PC-3 (cell line): ENCODE results near the gene NDUFAF3. TPM values are rescaled to one million over a fixed set of nuclear protein-coding genes. Genes with fewer than 3 reads are reported as not detected.

Source experiments
- ATAC-seq: fragments of 200-7000 bp; cut with Tn5 transposase; 2 replicates; pipeline ENCODE4 v1.9.1; 2020; ENCODE audit warnings: mild to moderate bottlenecking, moderate library complexity
- BruUV-seq: library from RNA; stranded (reverse); fragments of 400-500 nt; replicated peaks from 2 replicates; lab custom pipeline; 2021; lab: Mats Ljungman, UMichigan
- CTCF ChIA-PET: fragments of 300-600 bp; sonication (Branson Sonifier 250); formaldehyde crosslinking; loops from one replicate; lab custom pipeline; 2022; ENCODE audit warnings: antibody characterized with exemption; lab: Charles Lee
- POLR2A ChIA-PET: fragments of 300-600 bp; sonication (Branson Sonifier 250); formaldehyde crosslinking; loops from one replicate; lab custom pipeline; 2022; ENCODE audit warnings: antibody characterized with exemption; ENCODE audit not compliant: unreplicated experiment; lab: Charles Lee
- DNase-seq: peaks from one replicate; pipeline ENCODE4 v3.0.0-alpha.2; 2015
- H2AFZ ChIP-seq: fragments of 300-600 bp; sonication (generic); 2 replicates; pipeline ENCODE4 v1.6.0; 2016; ENCODE audit warnings: antibody characterized with exemption, low read length
- H3F3A ChIP-seq: fragments of 300-600 bp; sonication (generic); one replicate; pipeline ENCODE4 v1.6.0; 2017; ENCODE audit warnings: antibody characterized with exemption, low read length, control low read depth, mild to moderate bottlenecking; ENCODE audit not compliant: unreplicated experiment
- H3K27ac ChIP-seq: fragments of 300-600 bp; sonication (generic); 2 replicates; pipeline ENCODE4 v1.5.1; 2016; ENCODE audit warnings: mild to moderate bottlenecking, low read length
- H3K27me3 ChIP-seq: fragments of 300-600 bp; sonication (generic); 2 replicates; pipeline ENCODE4 v1.6.1; 2016; ENCODE audit warnings: low read length, mixed read lengths
- H3K36me3 ChIP-seq: fragments of 300-600 bp; sonication (generic); 2 replicates; pipeline ENCODE4 v1.6.1; 2016; ENCODE audit warnings: low read depth, mixed run types, low read length, mixed read lengths
- H3K4me1 ChIP-seq: fragments of 300-600 bp; sonication (generic); 2 replicates; pipeline ENCODE4 v1.5.1; 2016; ENCODE audit warnings: low read length; ENCODE audit not compliant: insufficient read depth
- H3K4me2 ChIP-seq: fragments of 300-600 bp; sonication (generic); 2 replicates; pipeline ENCODE4 v1.6.0; 2016; ENCODE audit warnings: low read length
- H3K4me3 ChIP-seq: fragments of 300-600 bp; sonication (generic); 2 replicates; pipeline ENCODE4 v1.5.1; 2016; ENCODE audit warnings: mild to moderate bottlenecking, low read length, mixed read lengths
- H3K79me2 ChIP-seq: fragments of 300-600 bp; sonication (generic); 2 replicates; pipeline ENCODE4 v1.6.1; 2017; ENCODE audit warnings: low read length, mixed read lengths
- H3K9ac ChIP-seq: fragments of 300-600 bp; sonication (generic); 2 replicates; pipeline ENCODE4 v1.6.0; 2016; ENCODE audit warnings: mild to moderate bottlenecking, low read length
- H3K9me2 ChIP-seq: fragments of 300-600 bp; sonication (generic); replicated peaks from 2 replicates; pipeline ENCODE4 v1.6.1; 2016; ENCODE audit warnings: mixed run types, low read length, mixed read lengths
- H3K9me3 ChIP-seq: fragments of 300-600 bp; sonication (generic); 2 replicates; pipeline ENCODE4 v1.6.1; 2016; ENCODE audit warnings: low read length, mixed read lengths
- H4K20me1 ChIP-seq: fragments of 300-600 bp; sonication (generic); 2 replicates; pipeline ENCODE4 v1.6.1; 2016; ENCODE audit warnings: low read length, mixed read lengths
- CTCF ChIP-seq: fragments of 300-600 bp; sonication (generic); conservative IDR thresholded peaks from 2 replicates; pipeline ENCODE4 v1.5.1; 2017; ENCODE audit warnings: antibody characterized with exemption, low read depth, mild to moderate bottlenecking, low read length
- EZH2 ChIP-seq: fragments of 300-600 bp; sonication (generic); IDR thresholded peaks from one replicate; pipeline ENCODE4 v1.6.1; 2017; ENCODE audit warnings: antibody characterized with exemption, mild to moderate bottlenecking, low read length; ENCODE audit not compliant: unreplicated experiment
- EZH2phosphoT487 ChIP-seq: fragments of 300-600 bp; sonication (generic); IDR thresholded peaks from 2 replicates; pipeline ENCODE4 v1.6.1; 2018; ENCODE audit warnings: mild to moderate bottlenecking, antibody characterized with exemption, low read length, borderline replicate concordance
- intact Hi-C: fragments of 100-400 bp; cut with micrococcal nuclease; formaldehyde crosslinking; loops from 2 replicates; pipeline ENCODE4 v1.9.0; 2023
- total RNA-seq: library from RNA; depleted of rRNA; stranded (reverse); fragments of >200 nt; gene quantifications from 2 replicates; pipeline ENCODE4 v1.2.3, GENCODE V29; 2014

Gene NDUFAF3
- total RNA-seq, 1 experiment from 2014 or later = 211 TPM

DNA sequence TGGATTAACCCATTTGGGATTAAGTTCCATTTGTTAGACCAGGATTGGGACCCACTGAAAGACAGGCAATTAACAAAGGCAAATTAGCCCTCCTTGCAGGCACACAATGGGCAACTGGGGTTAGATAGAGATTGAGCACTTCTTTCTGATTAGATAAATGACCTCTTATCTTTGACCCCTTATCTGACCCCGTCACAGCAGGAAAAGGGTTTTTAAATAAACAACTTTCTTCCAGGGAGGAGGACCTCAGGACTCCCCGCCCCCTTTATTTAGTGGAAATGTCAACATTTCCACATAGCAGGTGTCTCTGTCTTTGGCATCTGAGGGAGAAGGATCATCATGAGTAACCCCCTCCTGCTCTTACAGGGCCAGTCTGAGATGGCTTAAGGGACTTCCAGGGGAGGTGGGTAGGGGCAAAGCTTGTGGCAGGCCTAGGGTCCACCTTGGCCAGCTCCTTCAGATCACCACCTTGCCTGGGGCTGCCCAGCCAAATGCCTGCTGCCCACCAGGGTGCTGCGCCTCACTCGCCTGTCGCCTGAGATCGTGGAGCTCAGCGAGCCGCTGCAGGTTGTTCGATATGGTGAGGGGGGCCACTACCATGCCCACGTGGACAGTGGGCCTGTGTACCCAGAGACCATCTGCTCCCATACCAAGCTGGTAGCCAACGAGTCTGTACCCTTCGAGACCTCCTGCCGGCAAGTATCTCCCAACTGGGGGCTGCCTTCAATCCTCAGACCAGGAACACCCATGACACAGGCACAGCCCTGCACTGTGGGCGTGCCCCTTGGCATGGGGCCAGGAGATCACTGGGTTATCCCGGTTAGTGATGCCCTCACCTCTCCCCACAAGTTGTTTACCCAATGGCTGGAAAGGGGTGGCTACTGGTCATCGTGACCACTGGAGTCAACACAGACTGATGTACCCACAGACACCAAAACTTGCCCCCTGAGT, 17.3 kb upstream of the NDUFAF3 start:
- TF ChIP-seq CTCF = no peak
- intact Hi-C loops = no loop called here
- BruUV-seq = no TSS peak

DNA sequence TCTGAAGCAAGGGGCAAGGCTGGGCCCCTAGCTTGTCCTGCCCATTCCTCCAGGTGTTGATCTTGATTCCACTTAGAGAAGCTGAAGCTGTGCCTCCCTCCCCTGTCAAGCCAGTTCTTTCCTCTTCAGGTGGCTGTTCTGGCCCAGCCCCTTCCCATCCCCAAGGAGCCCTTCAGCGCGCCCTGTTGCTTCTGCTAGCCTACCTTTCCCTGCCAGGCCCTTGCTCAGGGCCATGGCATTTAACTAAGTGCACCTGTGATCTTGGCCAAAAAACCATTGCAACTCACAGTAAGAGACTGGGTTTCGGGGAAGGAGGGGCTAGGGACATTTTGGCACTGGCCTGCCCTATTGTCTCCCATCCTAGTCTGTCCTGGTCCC, 16.6 kb upstream of the NDUFAF3 start:
- intact Hi-C loops = no loop called here
- POLR2A ChIA-PET = no interaction called here

More for the DNA sequence above, 17.3 kb upstream of the NDUFAF3 start:
- H3K79me2 ChIP-seq = peaks cover 34% of the 10 kb centered on the region
- no peak overlapping the region for H3K27ac ChIP-seq
- peaks cover 17% of the 10 kb centered on the region for H3K4me1 ChIP-seq
- no peaks in the 10 kb centered on the region for H3K9me3 ChIP-seq
- no peak for ATAC-seq
- no peak overlapping the region for H3K9ac ChIP-seq
- peaks cover 2% of the 10 kb centered on the region; the same call in 1 of the 2 replicates for H3K36me3 ChIP-seq
- no peaks in the 10 kb centered on the region for H3F3A ChIP-seq
- no peak overlapping the region for H2AFZ ChIP-seq
- H3K4me2 ChIP-seq = no peak overlapping the region
- CTCF ChIA-PET = no interaction called here
- POLR2A ChIA-PET = no interaction called here
- DNase-seq = no peak
- H3K27me3 ChIP-seq = no peaks in the 10 kb centered on the region
- H3K9me2 ChIP-seq = no peaks in the 10 kb centered on the region
- peaks cover 8% of the 10 kb centered on the region for H4K20me1 ChIP-seq
- H3K4me3 ChIP-seq = no peak overlapping the region

More for the DNA sequence above, 16.6 kb upstream of the NDUFAF3 start:
- Histone ChIP-seq H3K4me3 (no peak overlapping the region), H3K79me2 (peaks cover 40% of the 10 kb centered on the region), H3K9me3 (no peaks in the 10 kb centered on the region), H4K20me1 (peaks cover 8% of the 10 kb centered on the region), H3K9ac (no peak overlapping the region), H3K9me2 (no peaks in the 10 kb centered on the region), H3K4me1 (peaks cover 17% of the 10 kb centered on the region), H3F3A (no peaks in the 10 kb centered on the region), H3K4me2 (no peak overlapping the region), H3K27me3 (no peaks in the 10 kb centered on the region), H3K27ac (no peak overlapping the region), H3K36me3 (peaks cover 2% of the 10 kb centered on the region; the same call in 1 of the 2 replicates), H2AFZ (no peak overlapping the region)
- TF ChIP-seq EZH2phosphoT487 = no peak
- TF ChIP-seq CTCF = no peak
- TF ChIP-seq EZH2 = no peak
- DNase-seq = no peak
- CTCF ChIA-PET = no interaction called here
- no TSS peak for BruUV-seq
- ATAC-seq = no peak
